ENCODE results near the gene TRMT112.

The TRMT112 gene

DNA sequence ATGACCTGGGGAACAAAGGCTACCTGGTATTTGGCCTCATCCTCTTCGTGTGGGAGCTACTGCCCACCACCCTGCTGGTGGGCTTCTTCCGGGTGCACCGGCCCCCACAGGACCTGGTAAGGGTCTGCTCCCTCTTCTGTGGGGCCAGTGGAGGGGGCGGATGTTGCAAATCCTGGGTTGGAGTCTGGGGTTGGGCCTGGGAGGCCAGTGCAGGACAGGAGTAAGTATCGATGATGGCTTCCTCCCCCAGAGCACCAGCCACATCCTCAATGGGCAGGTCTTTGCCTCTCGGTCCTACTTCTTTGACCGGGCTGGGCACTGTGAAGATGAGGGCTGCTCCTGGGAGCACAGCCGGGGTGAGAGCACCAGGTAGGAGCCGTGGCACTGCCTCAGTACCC lies 29.0 kb downstream of the TRMT112 start:
- Histone ChIP-seq H3K36me3 (no peaks in the 10 kb centered on the region), H3K4me3 (ENCODE audit: low read depth in 1 of 2, low read length in 1 of 2) (no peak overlapping the region), H3K9me3 (no peaks in the 10 kb centered on the region), H3K4me1 (ENCODE audit: control insufficient read depth in 1 of 2, insufficient read depth in 1 of 2, low read depth in 1 of 2, low read length in 1 of 2) (peaks cover 17 to 42% of the 10 kb centered on the region in 2 experiments), H3K27me3 (peaks cover 43% of the 10 kb centered on the region), H3K27ac (no peak overlapping the region)
- TF ChIP-seq, protein P1, sequence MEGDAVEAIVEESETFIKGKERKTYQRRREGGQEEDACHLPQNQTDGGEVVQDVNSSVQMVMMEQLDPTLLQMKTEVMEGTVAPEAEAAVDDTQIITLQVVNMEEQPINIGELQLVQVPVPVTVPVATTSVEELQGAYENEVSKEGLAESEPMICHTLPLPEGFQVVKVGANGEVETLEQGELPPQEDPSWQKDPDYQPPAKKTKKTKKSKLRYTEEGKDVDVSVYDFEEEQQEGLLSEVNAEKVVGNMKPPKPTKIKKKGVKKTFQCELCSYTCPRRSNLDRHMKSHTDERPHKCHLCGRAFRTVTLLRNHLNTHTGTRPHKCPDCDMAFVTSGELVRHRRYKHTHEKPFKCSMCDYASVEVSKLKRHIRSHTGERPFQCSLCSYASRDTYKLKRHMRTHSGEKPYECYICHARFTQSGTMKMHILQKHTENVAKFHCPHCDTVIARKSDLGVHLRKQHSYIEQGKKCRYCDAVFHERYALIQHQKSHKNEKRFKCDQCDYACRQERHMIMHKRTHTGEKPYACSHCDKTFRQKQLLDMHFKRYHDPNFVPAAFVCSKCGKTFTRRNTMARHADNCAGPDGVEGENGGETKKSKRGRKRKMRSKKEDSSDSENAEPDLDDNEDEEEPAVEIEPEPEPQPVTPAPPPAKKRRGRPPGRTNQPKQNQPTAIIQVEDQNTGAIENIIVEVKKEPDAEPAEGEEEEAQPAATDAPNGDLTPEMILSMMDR (IDR thresholded peaks at IDR 0.05): no peak

DNA sequence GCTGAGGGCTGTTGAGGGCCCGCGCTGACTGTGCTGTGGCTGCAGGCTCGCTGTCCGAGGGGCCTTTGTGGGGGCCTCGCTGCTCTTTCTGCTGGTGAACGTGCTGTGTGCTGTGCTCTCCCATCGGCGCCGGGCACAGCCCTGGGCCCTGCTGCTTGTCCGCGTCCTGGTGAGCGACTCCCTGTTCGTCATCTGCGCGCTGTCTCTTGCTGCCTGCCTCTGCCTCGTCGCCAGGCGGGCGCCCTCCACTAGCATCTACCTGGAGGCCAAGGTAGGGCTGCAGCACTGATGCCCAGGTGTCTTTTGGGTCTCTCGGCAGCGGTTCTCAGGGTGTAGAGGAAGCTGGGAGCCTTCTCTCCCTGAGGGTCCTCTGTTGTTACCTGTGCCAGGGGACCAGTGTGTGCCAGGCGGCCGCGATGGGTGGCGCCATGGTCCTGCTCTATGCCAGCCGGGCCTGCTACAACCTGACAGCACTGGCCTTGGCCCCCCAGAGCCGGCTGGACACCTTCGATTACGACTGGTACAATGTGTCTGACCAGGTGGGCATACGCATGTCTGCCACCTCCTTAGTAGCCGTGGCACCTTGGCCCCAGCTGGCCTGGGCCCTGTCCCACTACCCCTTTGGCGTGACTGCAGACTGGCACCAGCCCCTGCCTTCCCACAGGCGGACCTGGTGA lies 29.5 kb downstream of the TRMT112 start:
- Histone ChIP-seq H3K27ac (no peak overlapping the region), H3K9me3 (no peaks in the 10 kb centered on the region), H3K27me3 (peaks cover 38% of the 10 kb centered on the region), H3K4me1 (ENCODE audit: control insufficient read depth in 1 of 2, insufficient read depth in 1 of 2, low read depth in 1 of 2, low read length in 1 of 2) (peaks cover 20 to 45% of the 10 kb centered on the region in 2 experiments), H3K4me3 (ENCODE audit: low read depth in 1 of 2, low read length in 1 of 2) (no peak overlapping the region), H3K36me3 (no peaks in the 10 kb centered on the region)
- TF ChIP-seq, protein P1 (IDR thresholded peaks at IDR 0.05): no peak

DNA sequence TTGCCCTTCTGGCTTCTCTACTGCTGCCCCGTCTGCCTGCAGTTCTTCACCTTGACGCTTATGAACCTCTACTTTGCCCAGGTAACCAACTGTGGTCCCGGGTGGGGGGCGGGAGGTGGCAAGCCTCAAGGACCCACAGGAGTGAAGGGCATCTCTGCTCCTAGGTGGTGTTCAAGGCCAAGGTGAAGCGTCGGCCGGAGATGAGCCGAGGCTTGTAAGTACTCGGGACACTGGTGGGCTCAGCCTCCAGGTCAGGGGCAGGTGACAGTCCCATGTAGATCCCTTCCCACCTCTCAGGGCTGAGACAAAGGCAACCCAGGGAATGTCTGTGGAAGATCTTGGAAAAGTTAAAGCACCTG lies 30.6 kb downstream of the TRMT112 start:
- TF ChIP-seq, protein P1 (IDR thresholded peaks at IDR 0.05): no peak
- no peaks in the 10 kb centered on the region for H3K9me3 ChIP-seq
- peaks cover 27% of the 10 kb centered on the region for H3K27me3 ChIP-seq
- no peak overlapping the region for H3K4me3 ChIP-seq (ENCODE audit: low read depth in 1 of 2, low read length in 1 of 2)
- H3K27ac ChIP-seq: no peak overlapping the region
- peaks cover 6% of the 10 kb centered on the region for H3K36me3 ChIP-seq
- H3K4me1 ChIP-seq (ENCODE audit: control insufficient read depth in 1 of 2, insufficient read depth in 1 of 2, low read depth in 1 of 2, low read length in 1 of 2): peaks cover 20 to 35% of the 10 kb centered on the region in 2 experiments

DNA sequence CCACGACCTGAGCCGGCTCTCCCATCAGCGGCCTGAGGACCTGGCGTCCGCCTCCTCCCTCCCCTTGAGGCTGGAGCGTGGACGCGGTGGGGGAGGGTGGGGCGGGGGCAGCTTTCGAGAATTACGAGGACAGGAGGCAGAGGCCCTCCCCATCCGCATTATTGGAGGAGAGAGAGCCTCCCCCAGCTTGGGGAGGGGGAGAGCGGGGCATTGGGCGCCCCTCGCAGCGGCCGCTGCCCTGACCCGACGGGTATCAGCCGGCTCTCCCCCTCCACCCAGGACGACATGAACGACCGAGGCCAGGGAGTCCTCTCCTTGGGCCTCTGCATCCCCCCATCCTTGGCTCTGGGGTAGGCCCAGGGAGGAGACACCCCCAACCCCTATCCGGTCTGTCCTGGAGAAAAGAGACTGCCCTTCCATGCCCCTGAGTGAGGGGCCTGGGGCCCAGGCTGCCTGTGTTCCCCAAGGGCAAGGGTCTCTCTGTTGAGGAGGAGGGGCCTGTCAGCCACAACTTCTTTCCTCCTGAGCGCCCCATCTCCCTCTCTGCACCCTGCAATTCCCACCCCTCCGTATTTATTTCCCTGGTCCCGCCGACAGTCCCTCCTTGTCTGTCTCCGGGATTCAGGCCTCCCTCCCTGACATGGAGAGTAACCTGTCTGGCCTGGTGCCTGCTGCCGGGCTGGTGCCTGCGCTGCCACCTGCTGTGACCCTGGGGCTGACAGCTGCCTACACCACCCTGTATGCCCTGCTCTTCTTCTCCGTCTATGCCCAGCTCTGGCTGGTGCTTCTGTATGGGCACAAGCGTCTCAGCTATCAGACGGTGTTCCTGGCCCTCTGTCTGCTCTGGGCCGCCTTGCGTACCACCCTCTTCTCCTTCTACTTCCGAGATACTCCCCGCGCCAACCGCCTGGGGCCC lies 31.2 kb downstream of the TRMT112 start:
- TF ChIP-seq, protein P1 (IDR thresholded peaks at IDR 0.05): no peak

DNA sequence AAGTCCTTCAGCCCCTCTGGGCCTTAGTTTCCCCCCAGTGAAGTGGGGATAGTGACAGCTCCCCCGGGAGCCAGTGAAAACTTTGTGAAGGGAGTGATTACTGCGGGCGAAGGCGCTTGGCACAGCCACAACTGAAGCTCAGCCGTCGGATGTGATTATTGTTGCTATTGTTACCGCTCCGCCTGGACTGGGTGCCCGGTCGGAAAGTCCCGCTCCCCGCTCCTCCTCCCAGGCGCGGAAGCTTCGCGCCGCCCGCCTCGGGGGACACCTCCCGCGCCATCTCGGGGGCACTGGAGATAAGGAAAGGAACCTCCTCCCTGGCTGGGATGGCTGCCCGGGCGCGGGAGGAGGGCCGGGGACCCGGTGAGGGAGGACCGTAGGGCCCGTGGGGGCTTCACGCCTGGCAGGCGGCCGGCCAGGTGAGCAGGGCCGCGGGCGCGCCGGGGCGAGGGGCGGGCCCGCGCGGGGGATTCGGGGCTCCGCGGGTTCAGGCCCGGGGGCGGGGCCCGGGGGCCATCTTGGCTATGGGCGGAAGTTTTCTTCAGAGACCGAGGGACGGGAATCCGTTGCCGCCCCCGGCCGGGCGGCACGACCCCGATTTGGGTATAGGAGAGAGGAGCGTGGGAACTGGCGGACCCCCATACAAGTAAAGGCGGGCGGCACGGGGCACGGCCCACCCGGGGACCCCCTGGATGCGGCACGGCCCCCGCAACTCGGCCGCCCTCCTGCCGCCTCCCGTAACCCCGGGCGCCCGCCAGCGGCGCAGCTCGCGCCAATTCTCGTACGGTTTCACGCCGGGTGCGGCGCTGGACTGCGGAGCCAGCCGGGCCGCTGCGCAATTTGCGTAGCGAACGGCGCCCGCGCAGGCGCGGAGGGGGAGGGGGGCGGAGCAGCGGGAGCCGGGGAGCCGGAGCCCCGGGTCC lies 32.1 kb downstream of the TRMT112 start, which contains the start of gene GPR137:
Gene GPR137, plus strand, starts transcription at position 887 of the 923 bp plus-strand sequence. CDS start 677 bp downstream, outside the sequence.
- Histone ChIP-seq H3K4me1 (ENCODE audit: control insufficient read depth in 1 of 2, insufficient read depth in 1 of 2, low read depth in 1 of 2, low read length in 1 of 2) (peaks cover 20 to 26% of the 10 kb centered on the region in 2 experiments), H3K36me3 (peaks cover 7% of the 10 kb centered on the region), H3K27me3 (peaks cover 12% of the 10 kb centered on the region), H3K27ac (peak within 1 kb of the TSS; percentile 98), H3K4me3 (ENCODE audit: low read depth in 1 of 2, low read length in 1 of 2) (peak within 1 kb of the TSS; percentile 86 to 93), H3K9me3 (no peaks in the 10 kb centered on the region)
- TF ChIP-seq, protein P1 (IDR thresholded peaks at IDR 0.05): peak; percentile 42

More for the DNA sequence above, 31.2 kb downstream of the TRMT112 start:
- peak overlapping the region; percentile 98 for H3K27ac ChIP-seq
- peak overlapping the region; percentile 86 to 93 for H3K4me3 ChIP-seq (ENCODE audit: low read depth in 1 of 2, low read length in 1 of 2)
- H3K36me3 ChIP-seq: peaks cover 7% of the 10 kb centered on the region
- peaks cover 20 to 29% of the 10 kb centered on the region in 2 experiments for H3K4me1 ChIP-seq (ENCODE audit: control insufficient read depth in 1 of 2, insufficient read depth in 1 of 2, low read depth in 1 of 2, low read length in 1 of 2)
- H3K9me3 ChIP-seq: no peaks in the 10 kb centered on the region
- H3K27me3 ChIP-seq: peaks cover 21% of the 10 kb centered on the region

All from neutrophil (primary cell).